ENCODE measurements around the gene RNF123.
"Not testable (repeated sequence)": the region's sequence is repeated elsewhere in the genome, so short reads cannot be mapped to it uniquely, and the experiment has no call there.

DNA sequence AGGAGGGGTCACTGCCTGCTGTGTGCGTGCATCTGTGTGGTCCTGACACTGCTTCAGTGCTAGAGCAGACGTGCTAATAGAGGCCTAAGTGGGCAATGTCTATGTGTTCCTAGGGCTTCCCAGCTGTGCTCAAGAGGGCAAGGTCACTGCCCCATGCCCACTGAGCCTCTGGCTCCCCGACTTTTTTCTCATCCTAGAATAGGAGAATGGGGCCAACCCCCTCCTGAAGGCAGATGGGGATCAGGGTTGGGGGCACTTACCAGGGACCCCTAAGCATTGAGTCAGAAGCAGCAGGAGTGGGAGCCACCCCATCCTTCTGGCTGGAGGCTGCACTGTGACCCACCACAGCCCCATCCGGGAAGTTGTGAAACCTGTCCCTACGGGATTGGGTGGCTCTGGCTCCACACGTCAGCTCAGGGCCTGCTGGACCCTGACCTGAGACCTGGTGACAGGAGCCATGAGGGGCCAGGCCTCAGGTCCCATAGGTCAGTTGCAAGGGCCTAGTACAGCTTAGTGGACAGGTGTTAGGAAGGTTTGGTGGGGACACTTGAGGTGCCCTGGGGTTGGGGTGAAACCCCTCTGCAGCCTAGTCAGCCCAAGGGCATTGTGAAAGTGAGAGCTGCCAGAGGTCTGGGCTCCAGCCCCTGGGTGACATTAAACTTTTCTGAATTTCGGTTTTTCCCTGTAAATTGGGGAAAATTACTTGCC is 865 bp upstream of the RNF123 start:
- TF ChIP-seq, protein P1, sequence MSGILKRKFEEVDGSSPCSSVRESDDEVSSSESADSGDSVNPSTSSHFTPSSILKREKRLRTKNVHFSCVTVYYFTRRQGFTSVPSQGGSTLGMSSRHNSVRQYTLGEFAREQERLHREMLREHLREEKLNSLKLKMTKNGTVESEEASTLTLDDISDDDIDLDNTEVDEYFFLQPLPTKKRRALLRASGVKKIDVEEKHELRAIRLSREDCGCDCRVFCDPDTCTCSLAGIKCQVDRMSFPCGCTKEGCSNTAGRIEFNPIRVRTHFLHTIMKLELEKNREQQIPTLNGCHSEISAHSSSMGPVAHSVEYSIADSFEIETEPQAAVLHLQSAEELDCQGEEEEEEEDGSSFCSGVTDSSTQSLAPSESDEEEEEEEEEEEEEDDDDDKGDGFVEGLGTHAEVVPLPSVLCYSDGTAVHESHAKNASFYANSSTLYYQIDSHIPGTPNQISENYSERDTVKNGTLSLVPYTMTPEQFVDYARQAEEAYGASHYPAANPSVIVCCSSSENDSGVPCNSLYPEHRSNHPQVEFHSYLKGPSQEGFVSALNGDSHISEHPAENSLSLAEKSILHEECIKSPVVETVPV (CRISPR knock-in tag; IDR thresholded peaks at IDR 0.05) = not testable (repeated sequence)
- not testable (repeated sequence) for TF ChIP-seq ISL1 (CRISPR knock-in tag; IDR thresholded peaks at IDR 0.05); SNAI2 (CRISPR knock-in tag; IDR thresholded peaks at IDR 0.05); TOX (CRISPR knock-in tag; IDR thresholded peaks at IDR 0.05; ENCODE audit: borderline replicate concordance); ZNF8 (CRISPR knock-in tag; IDR thresholded peaks at IDR 0.05); ZFP30 (CRISPR knock-in tag; IDR thresholded peaks at IDR 0.05); ARNTL (CRISPR knock-in tag; IDR thresholded peaks at IDR 0.05; ENCODE audit: borderline replicate concordance, low read depth); RARB (CRISPR knock-in tag; IDR thresholded peaks at IDR 0.05); GLIS3 (CRISPR knock-in tag; IDR thresholded peaks at IDR 0.05); ZFP3 (CRISPR knock-in tag; IDR thresholded peaks at IDR 0.05)
- TF ChIP-seq, protein P2, sequence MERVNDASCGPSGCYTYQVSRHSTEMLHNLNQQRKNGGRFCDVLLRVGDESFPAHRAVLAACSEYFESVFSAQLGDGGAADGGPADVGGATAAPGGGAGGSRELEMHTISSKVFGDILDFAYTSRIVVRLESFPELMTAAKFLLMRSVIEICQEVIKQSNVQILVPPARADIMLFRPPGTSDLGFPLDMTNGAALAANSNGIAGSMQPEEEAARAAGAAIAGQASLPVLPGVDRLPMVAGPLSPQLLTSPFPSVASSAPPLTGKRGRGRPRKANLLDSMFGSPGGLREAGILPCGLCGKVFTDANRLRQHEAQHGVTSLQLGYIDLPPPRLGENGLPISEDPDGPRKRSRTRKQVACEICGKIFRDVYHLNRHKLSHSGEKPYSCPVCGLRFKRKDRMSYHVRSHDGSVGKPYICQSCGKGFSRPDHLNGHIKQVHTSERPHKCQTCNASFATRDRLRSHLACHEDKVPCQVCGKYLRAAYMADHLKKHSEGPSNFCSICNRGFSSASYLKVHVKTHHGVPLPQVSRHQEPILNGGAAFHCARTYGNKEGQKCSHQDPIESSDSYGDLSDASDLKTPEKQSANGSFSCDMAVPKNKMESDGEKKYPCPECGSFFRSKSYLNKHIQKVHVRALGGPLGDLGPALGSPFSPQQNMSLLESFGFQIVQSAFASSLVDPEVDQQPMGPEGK (CRISPR knock-in tag; IDR thresholded peaks at IDR 0.05; ENCODE audit: borderline replicate concordance) = not testable (repeated sequence)
- TF ChIP-seq, protein P3, sequence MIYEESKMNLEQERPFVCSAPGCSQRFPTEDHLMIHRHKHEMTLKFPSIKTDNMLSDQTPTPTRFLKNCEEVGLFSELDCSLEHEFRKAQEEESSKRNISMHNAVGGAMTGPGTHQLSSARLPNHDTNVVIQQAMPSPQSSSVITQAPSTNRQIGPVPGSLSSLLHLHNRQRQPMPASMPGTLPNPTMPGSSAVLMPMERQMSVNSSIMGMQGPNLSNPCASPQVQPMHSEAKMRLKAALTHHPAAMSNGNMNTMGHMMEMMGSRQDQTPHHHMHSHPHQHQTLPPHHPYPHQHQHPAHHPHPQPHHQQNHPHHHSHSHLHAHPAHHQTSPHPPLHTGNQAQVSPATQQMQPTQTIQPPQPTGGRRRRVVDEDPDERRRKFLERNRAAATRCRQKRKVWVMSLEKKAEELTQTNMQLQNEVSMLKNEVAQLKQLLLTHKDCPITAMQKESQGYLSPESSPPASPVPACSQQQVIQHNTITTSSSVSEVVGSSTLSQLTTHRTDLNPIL (CRISPR knock-in tag; IDR thresholded peaks at IDR 0.05; ENCODE audit: low read depth) = not testable (repeated sequence)
